HL-60 (cell line): Measurements from ENCODE around the gene CD7.

Experiments
- DNase-seq, 2 experiments: peaks; one replicate each; pipeline ENCODE4 v3.0.0-alpha.2; 2010 to 2020; ENCODE audit warnings: low read depth in 1 of 2, low spot score in 1 of 2
- H3K27ac ChIP-seq: fragments of 250-450 bp; sonication (Bioruptor Pico); replicated peaks from 2 replicates; pipeline ENCODE4 v1.5.1; 2020; ENCODE audit warnings: mild to moderate bottlenecking, moderate library complexity
- H3K27me3 ChIP-seq: fragments of 250-450 bp; sonication (Bioruptor Pico); 2 replicates; pipeline ENCODE4 v1.5.1; 2021; ENCODE audit warnings: mild to moderate bottlenecking, moderate library complexity; ENCODE audit not compliant: insufficient read depth, poor library complexity, severe bottlenecking
- H3K4me3 ChIP-seq: replicated peaks from 2 replicates; pipeline ENCODE4 v1.5.1; 2011; ENCODE audit warnings: mild to moderate bottlenecking, control low read depth, low read length; ENCODE audit not compliant: insufficient read depth
- CTCF ChIP-seq: IDR thresholded peaks from one replicate; pipeline ENCODE4 v1.5.1; 2011; ENCODE audit warnings: low read length, control low read depth, inconsistent platforms; ENCODE audit not compliant: insufficient read depth
- GABPA ChIP-seq: IDR thresholded peaks from 2 replicates; pipeline ENCODE4 v1.6.1; 2012; ENCODE audit warnings: low read depth
- POLR2AphosphoS5 ChIP-seq: IDR thresholded peaks from 2 replicates; pipeline ENCODE4 v1.6.1; 2012; ENCODE audit warnings: low read depth
- REST ChIP-seq: IDR thresholded peaks from 2 replicates; pipeline ENCODE4 v1.6.1; 2012; ENCODE audit warnings: low read depth; ENCODE audit not compliant: insufficient replicate concordance
- SPI1 ChIP-seq: IDR thresholded peaks from 2 replicates; pipeline ENCODE4 v1.6.1; 2012; ENCODE audit warnings: low read depth, mild to moderate bottlenecking, borderline replicate concordance

CD7 gene

GRCh38 chr17:82322526-82323453, 5.4 kb upstream of the CD7 start:
- Histone ChIP-seq H3K4me3 (no peak overlapping the region), H3K27ac (no peak overlapping the region), H3K27me3 (peaks cover 13% of the 10 kb centered on the region)
- no peak for TF ChIP-seq GABPA
- TF ChIP-seq SPI1: no peak
- no peak for TF ChIP-seq REST
- TF ChIP-seq POLR2AphosphoS5: no peak
- TF ChIP-seq CTCF: no peak
- no peak for DNase-seq

- Histone ChIP-seq H3K4me3 (no peak overlapping the region), H3K27ac (no peak overlapping the region), H3K27me3 (peaks cover 13% of the 10 kb centered on the region)
- TF ChIP-seq GABPA (no peak), REST (no peak), POLR2AphosphoS5 (no peak), SPI1 (no peak), CTCF (no peak)
- no peak for DNase-seq
These were observed 4.6 kb upstream of the CD7 start for GRCh38 chr17:82321947-82322466.

GRCh38 chr17:82320956-82321927, 3.8 kb upstream of the CD7 start:
- H3K4me3 ChIP-seq: no peak overlapping the region
- no peak overlapping the region for H3K27ac ChIP-seq
- peaks cover 14% of the 10 kb centered on the region for H3K27me3 ChIP-seq
- peak; percentile 22 for TF ChIP-seq CTCF
- no peak for TF ChIP-seq REST
- DNase-seq: no peak
